ENCODE data around the gene VPS16. TPM values are rescaled to one million over a fixed set of nuclear protein-coding genes. Genes with fewer than 3 reads are reported as not detected.

The VPS16 gene
- total and polyA plus RNA-seq, 2 donors (not counting 1 experiment from before 2014, with no cell fraction given) = 63.0 to 68.2 TPM

DNA sequence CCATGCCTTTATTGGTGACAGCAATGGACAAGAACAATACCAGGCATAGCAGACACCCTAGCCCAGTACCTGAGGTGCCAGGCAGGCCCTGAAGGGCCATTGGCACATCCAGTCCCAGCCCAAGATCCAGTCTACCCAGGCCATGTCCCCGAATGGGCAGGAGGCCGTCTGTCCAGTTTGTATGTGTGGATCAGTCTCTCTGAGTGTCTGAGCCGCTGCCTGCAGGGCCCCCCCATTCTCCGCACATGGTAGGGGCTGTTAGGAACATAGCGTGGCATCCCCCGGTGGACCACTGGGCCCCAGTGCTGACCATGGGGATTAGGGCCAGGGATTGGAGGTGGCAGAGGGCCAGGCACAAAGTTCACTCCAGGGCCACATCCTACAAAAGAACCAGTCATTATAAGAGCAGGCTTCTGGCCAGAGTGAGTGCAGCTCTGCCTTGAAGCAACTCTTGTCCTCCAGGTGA lies 5.2 kb upstream of the VPS16 start:
- peaks cover 0 to 3% (median 0%) of the 10 kb centered on the region in 3 donors for H3K9me3 ChIP-seq (ENCODE audit: control extremely low read depth in 1 of 3, control insufficient read depth in 2 of 3, insufficient read depth in 1 of 3, low read length in 2 of 3)
- H3K36me3 ChIP-seq (replicated peaks in 1 of 2; ENCODE audit: control extremely low read depth in 1 of 2, control insufficient read depth in 1 of 2, extremely low read depth in 1 of 2, insufficient read depth in 2 of 2, low read length in 1 of 2) = no peaks in the 10 kb centered on the region
- ATAC-seq (ENCODE audit: low read depth) (no peak), DNase-seq (no peak)
- H3K4me3 ChIP-seq (ENCODE audit: control extremely low read depth in 1 of 5, extremely low read depth in 1 of 5, insufficient read depth in 1 of 5, low read depth in 2 of 5, low read length in 4 of 5) = no peak overlapping the region
- no peak for TF ChIP-seq EZH2 (IDR thresholded peaks at IDR 0.05; ENCODE audit: borderline replicate concordance, insufficient read depth, low read depth, low read length, poor library complexity, severe bottlenecking)
- TF ChIP-seq, protein P1, sequence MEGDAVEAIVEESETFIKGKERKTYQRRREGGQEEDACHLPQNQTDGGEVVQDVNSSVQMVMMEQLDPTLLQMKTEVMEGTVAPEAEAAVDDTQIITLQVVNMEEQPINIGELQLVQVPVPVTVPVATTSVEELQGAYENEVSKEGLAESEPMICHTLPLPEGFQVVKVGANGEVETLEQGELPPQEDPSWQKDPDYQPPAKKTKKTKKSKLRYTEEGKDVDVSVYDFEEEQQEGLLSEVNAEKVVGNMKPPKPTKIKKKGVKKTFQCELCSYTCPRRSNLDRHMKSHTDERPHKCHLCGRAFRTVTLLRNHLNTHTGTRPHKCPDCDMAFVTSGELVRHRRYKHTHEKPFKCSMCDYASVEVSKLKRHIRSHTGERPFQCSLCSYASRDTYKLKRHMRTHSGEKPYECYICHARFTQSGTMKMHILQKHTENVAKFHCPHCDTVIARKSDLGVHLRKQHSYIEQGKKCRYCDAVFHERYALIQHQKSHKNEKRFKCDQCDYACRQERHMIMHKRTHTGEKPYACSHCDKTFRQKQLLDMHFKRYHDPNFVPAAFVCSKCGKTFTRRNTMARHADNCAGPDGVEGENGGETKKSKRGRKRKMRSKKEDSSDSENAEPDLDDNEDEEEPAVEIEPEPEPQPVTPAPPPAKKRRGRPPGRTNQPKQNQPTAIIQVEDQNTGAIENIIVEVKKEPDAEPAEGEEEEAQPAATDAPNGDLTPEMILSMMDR (IDR thresholded peaks at IDR 0.05) = no peak
- H3K27ac ChIP-seq (ENCODE audit: low read length in 2 of 2) = no peak overlapping the region
- Mint-ChIP-seq H3K27ac (no peak overlapping the region), H3K4me3 (no peak overlapping the region), H3K4me1 (peaks cover 16% of the 10 kb centered on the region), H3K27me3 (no peaks in the 10 kb centered on the region), H3K9me3 (ENCODE audit: insufficient read depth) (no peaks in the 10 kb centered on the region)
- no peak overlapping the region for H3K4me2 ChIP-seq (replicated peaks; ENCODE audit: low read depth, low read length, poor library complexity, severe bottlenecking)
- H3K27me3 ChIP-seq (replicated peaks in 1 of 4; ENCODE audit: control extremely low read depth in 1 of 4, control insufficient read depth in 3 of 4, insufficient read depth in 4 of 4, low read length in 3 of 4) = no peaks in the 10 kb centered on the region
- intact Hi-C loops (cut with micrococcal nuclease) = no loop called here
- POLR2A ChIA-PET = interaction anchor here (0.7 kb wide), 1 partner anchor 874 kb away, joined by 4 read pairs; no protein-coding TSS in a partner anchor
- peaks cover 11 to 18% of the 10 kb centered on the region in 2 donors for H3K4me1 ChIP-seq (ENCODE audit: control insufficient read depth in 2 of 2, insufficient read depth in 2 of 2, low read length in 2 of 2)
- no peak overlapping the region for H2AFZ ChIP-seq (ENCODE audit: insufficient read depth, low read depth, low read length, poor library complexity, severe bottlenecking)
- H3K9ac ChIP-seq (ENCODE audit: low read length) = no peak overlapping the region
- H3K79me2 ChIP-seq (ENCODE audit: control insufficient read depth, insufficient read depth, low read length) = peaks cover 11% of the 10 kb centered on the region
- 97% methylated on average over 6 of the region's 6 CpGs for WGBS (ENCODE audit: insufficient coverage)
- H4K20me1 ChIP-seq (ENCODE audit: control insufficient read depth, insufficient read depth, low read length, poor library complexity, severe bottlenecking) = no peaks in the 10 kb centered on the region
- CTCF ChIA-PET = no interaction called here

DNA sequence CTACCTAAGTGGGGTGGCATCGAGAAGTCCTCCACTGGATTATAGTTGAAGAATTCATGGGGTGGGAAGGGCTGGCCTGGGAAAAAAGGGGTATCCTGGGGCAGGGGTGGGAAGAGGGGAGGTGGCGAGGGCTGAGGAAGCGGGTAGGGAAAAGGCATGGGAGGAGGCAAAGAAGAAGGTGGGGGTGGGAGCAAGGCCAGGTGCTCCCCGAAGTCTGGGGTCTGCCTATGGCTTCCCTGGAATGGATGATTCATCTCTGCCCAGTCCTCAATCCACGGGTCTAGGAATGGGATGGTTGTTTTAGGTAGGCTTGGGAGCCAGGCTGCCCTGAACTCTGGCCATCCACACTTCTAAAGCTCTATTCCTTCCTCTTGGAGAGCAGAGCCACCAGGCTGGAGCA lies 4.5 kb upstream of the VPS16 start:
- no peak overlapping the region for H3K27ac Mint-ChIP-seq
- TF ChIP-seq EZH2 (IDR thresholded peaks at IDR 0.05; ENCODE audit: borderline replicate concordance, insufficient read depth, low read depth, low read length, poor library complexity, severe bottlenecking) = no peak
- TF ChIP-seq, protein P1 (IDR thresholded peaks at IDR 0.05) = no peak
- H3K27me3 ChIP-seq (replicated peaks in 1 of 4; ENCODE audit: control extremely low read depth in 1 of 4, control insufficient read depth in 3 of 4, insufficient read depth in 4 of 4, low read length in 3 of 4) = no peaks in the 10 kb centered on the region
- DNase-seq (no peak), ATAC-seq (ENCODE audit: low read depth) (no peak)
- WGBS (ENCODE audit: insufficient coverage) = 94% methylated on average over 4 of the region's 5 CpGs
- H3K9ac ChIP-seq (ENCODE audit: low read length) = no peak overlapping the region
- H3K4me3 Mint-ChIP-seq = no peak overlapping the region
- no peaks in the 10 kb centered on the region for H4K20me1 ChIP-seq (ENCODE audit: control insufficient read depth, insufficient read depth, low read length, poor library complexity, severe bottlenecking)
- POLR2A ChIA-PET = interaction anchor here (0.7 kb wide), 1 partner anchor 875 kb away, joined by 4 read pairs; no protein-coding TSS in a partner anchor
- H3K27ac ChIP-seq (ENCODE audit: low read length in 2 of 2) = no peak overlapping the region
- H3K4me1 ChIP-seq (ENCODE audit: control insufficient read depth in 2 of 2, insufficient read depth in 2 of 2, low read length in 2 of 2) = peaks cover 11 to 18% of the 10 kb centered on the region in 2 donors
- H3K27me3 Mint-ChIP-seq = no peaks in the 10 kb centered on the region
- no peak overlapping the region for H3K4me3 ChIP-seq (ENCODE audit: control extremely low read depth in 1 of 5, extremely low read depth in 1 of 5, insufficient read depth in 1 of 5, low read depth in 2 of 5, low read length in 4 of 5)
- no peak overlapping the region for H3K4me2 ChIP-seq (replicated peaks; ENCODE audit: low read depth, low read length, poor library complexity, severe bottlenecking)
- CTCF ChIA-PET = no interaction called here
- H3K9me3 ChIP-seq (ENCODE audit: control extremely low read depth in 1 of 3, control insufficient read depth in 2 of 3, insufficient read depth in 1 of 3, low read length in 2 of 3) = peaks cover 0 to 3% (median 0%) of the 10 kb centered on the region in 3 donors
- no peaks in the 10 kb centered on the region for H3K9me3 Mint-ChIP-seq (ENCODE audit: insufficient read depth)
- peaks cover 17% of the 10 kb centered on the region for H3K4me1 Mint-ChIP-seq
- peaks cover 15% of the 10 kb centered on the region for H3K79me2 ChIP-seq (ENCODE audit: control insufficient read depth, insufficient read depth, low read length)
- intact Hi-C loops (cut with micrococcal nuclease) = no loop called here
- H3K36me3 ChIP-seq (replicated peaks in 1 of 2; ENCODE audit: control extremely low read depth in 1 of 2, control insufficient read depth in 1 of 2, extremely low read depth in 1 of 2, insufficient read depth in 2 of 2, low read length in 1 of 2) = no peaks in the 10 kb centered on the region
- no peak overlapping the region for H2AFZ ChIP-seq (ENCODE audit: insufficient read depth, low read depth, low read length, poor library complexity, severe bottlenecking)
